KMS-11 (cell line): ENCODE results near the gene PIGS.
"Not testable (repeated sequence)": the region's sequence is repeated elsewhere in the genome, so short reads cannot be mapped to it uniquely, and the experiment has no call there.

Experiments used
- H2AFZ ChIP-seq: fragments of 200-600 bp; sonication (generic); 2 replicates; pipeline ENCODE4 v1.6.1; 2016; ENCODE audit warnings: antibody characterized with exemption, mixed run types, low read depth
- H3K27ac ChIP-seq: fragments of 200-600 bp; sonication (generic); 2 replicates; pipeline ENCODE4 v1.6.1; 2016; ENCODE audit warnings: mild to moderate bottlenecking, mixed run types
- H3K27me3 ChIP-seq: fragments of 200-600 bp; sonication (generic); 2 replicates; pipeline ENCODE4 v1.6.1; 2017; ENCODE audit warnings: mild to moderate bottlenecking, low read depth, mixed run types, moderate library complexity; ENCODE audit not compliant: insufficient read depth
- H3K36me3 ChIP-seq: fragments of 200-600 bp; sonication (generic); 2 replicates; pipeline ENCODE4 v1.6.1; 2017; ENCODE audit warnings: mild to moderate bottlenecking, mixed run types; ENCODE audit not compliant: insufficient read depth
- H3K4me1 ChIP-seq: fragments of 200-600 bp; sonication (generic); 2 replicates; pipeline ENCODE4 v1.6.1; 2016; ENCODE audit warnings: mild to moderate bottlenecking, low read depth, mixed run types; ENCODE audit not compliant: poor library complexity, severe bottlenecking
- H3K4me2 ChIP-seq: fragments of 200-600 bp; sonication (generic); 2 replicates; pipeline ENCODE4 v1.7.0; 2016; ENCODE audit warnings: mild to moderate bottlenecking, mixed run types
- H3K4me3 ChIP-seq: fragments of 200-600 bp; sonication (generic); IDR thresholded peaks from 2 replicates; pipeline ENCODE4 v1.6.1; 2017; ENCODE audit warnings: low read depth, low read length, mixed read lengths; ENCODE audit not compliant: insufficient read depth
- H3K79me2 ChIP-seq: fragments of 200-600 bp; sonication (generic); 2 replicates; pipeline ENCODE4 v1.6.1; 2016; ENCODE audit warnings: low read depth, mixed run types; ENCODE audit not compliant: insufficient read depth
- H3K9ac ChIP-seq: fragments of 200-600 bp; sonication (generic); 2 replicates; pipeline ENCODE4 v1.6.1; 2016; ENCODE audit warnings: mild to moderate bottlenecking, mixed run types
- H4K20me1 ChIP-seq: fragments of 200-600 bp; sonication (generic); 2 replicates; pipeline ENCODE4 v1.6.1; 2016; ENCODE audit warnings: mild to moderate bottlenecking, mixed run types; ENCODE audit not compliant: insufficient read depth
- TF ChIP-seq, protein P1 (sequence below): fragments of 200-600 bp; sonication (generic); conservative IDR thresholded peaks from 2 replicates; pipeline ENCODE4 v1.6.1; 2017; ENCODE audit warnings: low read depth, mild to moderate bottlenecking, antibody characterized with exemption, low read length, moderate library complexity, mixed read lengths

Gene PIGS

DNA sequence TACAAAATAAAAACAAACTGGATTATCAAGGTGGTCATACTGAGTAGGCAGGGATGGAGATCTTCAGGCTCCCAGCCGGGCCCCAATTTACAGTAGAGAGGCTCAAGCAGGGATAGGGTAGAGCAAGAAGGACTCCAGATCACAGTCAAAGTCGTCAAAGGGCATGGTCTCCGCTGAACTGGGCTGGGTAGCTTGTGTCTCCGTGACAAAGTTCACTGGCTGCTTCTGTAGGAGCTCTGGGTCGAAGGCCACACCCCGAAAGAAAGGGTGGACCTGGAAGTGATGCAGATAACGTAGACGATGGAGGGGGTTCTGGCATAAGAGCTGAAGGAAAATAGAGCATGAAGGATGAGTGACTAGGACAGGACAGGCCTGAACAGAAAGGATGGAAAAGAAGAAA, 39.1 kb upstream of the PIGS start:
- H3K27ac ChIP-seq, result no peak overlapping the region
- no peaks in the 10 kb centered on the region for H4K20me1 ChIP-seq
- H3K4me2 ChIP-seq, result no peak overlapping the region
- peaks cover 4% of the 10 kb centered on the region for H3K4me1 ChIP-seq
- no peak overlapping the region for H3K9ac ChIP-seq
- no peaks in the 10 kb centered on the region for H3K79me2 ChIP-seq
- H3K36me3 ChIP-seq, result peaks cover 5% of the 10 kb centered on the region; the same call in 1 of the 2 replicates
- TF ChIP-seq, protein P1, sequence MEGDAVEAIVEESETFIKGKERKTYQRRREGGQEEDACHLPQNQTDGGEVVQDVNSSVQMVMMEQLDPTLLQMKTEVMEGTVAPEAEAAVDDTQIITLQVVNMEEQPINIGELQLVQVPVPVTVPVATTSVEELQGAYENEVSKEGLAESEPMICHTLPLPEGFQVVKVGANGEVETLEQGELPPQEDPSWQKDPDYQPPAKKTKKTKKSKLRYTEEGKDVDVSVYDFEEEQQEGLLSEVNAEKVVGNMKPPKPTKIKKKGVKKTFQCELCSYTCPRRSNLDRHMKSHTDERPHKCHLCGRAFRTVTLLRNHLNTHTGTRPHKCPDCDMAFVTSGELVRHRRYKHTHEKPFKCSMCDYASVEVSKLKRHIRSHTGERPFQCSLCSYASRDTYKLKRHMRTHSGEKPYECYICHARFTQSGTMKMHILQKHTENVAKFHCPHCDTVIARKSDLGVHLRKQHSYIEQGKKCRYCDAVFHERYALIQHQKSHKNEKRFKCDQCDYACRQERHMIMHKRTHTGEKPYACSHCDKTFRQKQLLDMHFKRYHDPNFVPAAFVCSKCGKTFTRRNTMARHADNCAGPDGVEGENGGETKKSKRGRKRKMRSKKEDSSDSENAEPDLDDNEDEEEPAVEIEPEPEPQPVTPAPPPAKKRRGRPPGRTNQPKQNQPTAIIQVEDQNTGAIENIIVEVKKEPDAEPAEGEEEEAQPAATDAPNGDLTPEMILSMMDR, result no peak
- H3K27me3 ChIP-seq, result no peaks in the 10 kb centered on the region
- no peak overlapping the region for H2AFZ ChIP-seq
- H3K4me3 ChIP-seq, result no peak overlapping the region

DNA sequence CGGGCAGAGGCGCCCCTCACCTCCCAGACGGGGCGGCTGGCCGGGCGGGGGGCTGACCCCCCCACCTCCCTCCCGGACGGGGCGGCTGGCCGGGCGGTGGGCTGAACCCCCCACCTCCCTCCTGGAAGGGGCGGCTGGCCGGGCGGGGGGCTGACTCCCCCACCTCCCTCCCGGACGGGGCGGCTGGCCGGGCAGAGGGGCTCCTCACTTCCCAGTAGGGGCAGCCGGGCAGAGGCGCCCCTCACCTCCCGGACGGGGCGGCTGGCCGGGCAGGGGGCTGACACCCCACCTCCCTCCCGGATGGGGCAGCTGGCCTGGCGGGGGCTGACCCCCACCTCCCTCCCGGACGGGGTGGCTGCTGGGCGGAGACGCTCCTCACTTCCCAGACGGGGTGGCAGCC, 32.7 kb upstream of the PIGS start:
- not testable (repeated sequence) for H3K9ac ChIP-seq, H3K27me3 ChIP-seq, H3K27ac ChIP-seq, H3K36me3 ChIP-seq, H3K4me2 ChIP-seq, H3K4me1 ChIP-seq, H4K20me1 ChIP-seq, H3K79me2 ChIP-seq, H3K4me3 ChIP-seq, H2AFZ ChIP-seq

DNA sequence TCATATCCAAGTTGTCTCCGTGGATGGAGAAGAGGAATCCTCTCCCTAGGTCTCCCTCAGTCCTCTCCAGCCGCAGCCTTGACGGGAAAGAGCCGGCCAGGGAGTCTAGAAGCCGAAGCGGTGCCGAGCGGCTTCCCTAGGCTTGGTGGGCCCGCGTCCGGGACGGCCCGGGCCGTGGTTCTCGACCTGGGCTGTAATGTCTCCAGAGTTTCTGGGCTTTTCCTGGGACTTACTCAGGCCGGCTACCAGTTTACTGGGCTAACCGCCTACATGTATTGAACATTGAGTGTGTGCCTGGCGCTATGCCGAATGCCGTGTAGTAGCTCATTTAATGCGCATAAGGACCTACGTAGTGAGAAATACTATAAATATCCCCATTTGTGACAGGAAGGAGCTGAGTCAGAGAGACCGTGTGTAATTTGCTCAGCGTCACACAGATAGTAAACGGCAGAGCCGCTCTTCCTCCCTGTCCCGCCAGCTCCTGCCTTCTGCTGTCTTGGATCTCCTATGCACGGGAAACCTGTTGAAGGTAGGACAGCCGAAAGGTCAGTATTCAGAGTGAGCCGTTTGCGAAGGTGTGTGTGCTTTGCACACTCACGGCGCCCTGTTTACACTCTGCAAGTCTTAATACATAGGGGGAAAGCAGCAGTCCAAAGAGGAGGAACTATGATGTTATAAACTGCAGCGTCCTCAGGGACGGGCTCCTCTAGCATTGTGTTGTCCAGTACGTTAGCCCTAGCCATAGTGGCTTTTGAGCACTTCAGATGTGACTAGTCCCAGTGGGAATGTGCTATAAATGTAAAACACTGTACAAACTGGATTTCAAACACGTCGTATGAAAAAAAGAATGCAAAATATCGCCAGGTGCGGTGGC, 28.2 kb upstream of the PIGS start:
- H3K27me3 ChIP-seq, result no peaks in the 10 kb centered on the region
- no peaks in the 10 kb centered on the region; the same call in 1 of the 2 replicates for H3K36me3 ChIP-seq
- H3K27ac ChIP-seq, result peak overlapping the region; percentile 88
- H2AFZ ChIP-seq, result peak overlapping the region; percentile 91
- peak overlapping the region; percentile 78 for H3K4me2 ChIP-seq
- peak overlapping the region; percentile 79 for H3K9ac ChIP-seq
- TF ChIP-seq, protein P1, result no peak
- peaks cover 38% of the 10 kb centered on the region for H3K79me2 ChIP-seq
- peaks cover 19% of the 10 kb centered on the region for H3K4me1 ChIP-seq
- no peaks in the 10 kb centered on the region for H4K20me1 ChIP-seq
- H3K4me3 ChIP-seq, result no peak overlapping the region

DNA sequence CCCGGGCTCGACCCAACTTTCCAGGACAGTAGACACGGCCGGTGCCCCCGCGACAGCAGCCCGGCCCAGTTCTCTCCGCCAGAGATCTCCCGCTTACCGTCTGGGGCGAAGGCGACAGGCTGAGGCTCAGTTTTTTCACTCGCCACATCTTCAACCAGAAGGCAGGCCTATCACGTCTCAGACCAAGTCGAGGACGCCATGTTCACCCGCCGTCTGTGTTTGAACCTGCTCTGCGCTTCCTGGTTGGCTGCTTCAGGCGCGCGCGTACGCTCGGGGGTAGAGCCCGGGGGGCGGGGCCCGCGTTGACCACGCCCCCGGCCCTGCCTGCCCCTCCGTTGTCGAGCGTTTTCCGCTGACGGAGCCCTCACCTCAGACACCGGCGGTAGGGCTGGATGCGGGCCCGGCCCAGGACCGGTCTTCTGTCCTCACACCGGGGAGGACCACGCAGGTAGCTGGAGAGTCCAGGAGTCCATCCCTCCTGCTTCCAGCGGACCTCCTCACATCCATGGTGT, 27.5 kb upstream of the PIGS start, which contains the start of gene SPAG5:
Gene SPAG5 (minus strand): TSS at position 227 of the 512 bp plus-strand sequence. CDS start 79 bp downstream, at position 148.
- H2AFZ ChIP-seq, result peak within 1 kb of the TSS; percentile 91
- peak within 1 kb of the TSS; percentile 78 for H3K4me2 ChIP-seq
- H4K20me1 ChIP-seq, result no peaks in the 10 kb centered on the region
- no peak within 1 kb of the TSS for H3K4me3 ChIP-seq
- TF ChIP-seq, protein P1, result no peak
- peak within 1 kb of the TSS; percentile 79 for H3K9ac ChIP-seq
- no peaks in the 10 kb centered on the region; the same call in 1 of the 2 replicates for H3K36me3 ChIP-seq
- H3K79me2 ChIP-seq, result peaks cover 38% of the 10 kb centered on the region
- peak within 1 kb of the TSS; percentile 88 for H3K27ac ChIP-seq
- peaks cover 19% of the 10 kb centered on the region for H3K4me1 ChIP-seq
- no peaks in the 10 kb centered on the region for H3K27me3 ChIP-seq
